ENCODE results near the gene ELFN2. TPM values are rescaled to one million over a fixed set of nuclear protein-coding genes. Genes with fewer than 3 reads are reported as not detected.

ELFN2 gene
- total RNA-seq, 1 donor, result under 0.01 TPM

- H2AFZ ChIP-seq (ENCODE audit: low read length), result no peak overlapping the region
- no peak overlapping the region for H3K4me3 ChIP-seq (ENCODE audit: insufficient read depth, low read length)
- H3K36me3 ChIP-seq (ENCODE audit: insufficient read depth, low read length), result no peaks in the 10 kb centered on the region
- H3K27me3 ChIP-seq (ENCODE audit: insufficient read depth, low read length), result peaks cover 35% of the 10 kb centered on the region
- no peak for TF ChIP-seq CTCF (IDR thresholded peaks at IDR 0.05; ENCODE audit: extremely low read depth, low read depth, low read length)
- no peak overlapping the region for H3K4me2 ChIP-seq (ENCODE audit: insufficient read depth, low read length)
- H3K79me2 ChIP-seq (ENCODE audit: insufficient read depth, low read length), result no peaks in the 10 kb centered on the region
- H3K4me1 ChIP-seq (ENCODE audit: insufficient read depth, low read length), result peaks cover 24% of the 10 kb centered on the region
- no peak for DNase-seq (ENCODE audit: insufficient read length, low spot score, missing footprints)
- no peak overlapping the region for H3K27ac ChIP-seq (ENCODE audit: low read depth, low read length)
- H3K9me3 ChIP-seq (ENCODE audit: low read depth, low read length), result no peaks in the 10 kb centered on the region
- H4K20me1 ChIP-seq (ENCODE audit: insufficient read depth, low read length), result no peaks in the 10 kb centered on the region
Observed at GRCh38 chr22:37326726-37327125, 100.6 kb downstream of the ELFN2 start.

GRCh38 chr22:37325039-37325395 is 102.3 kb downstream of the ELFN2 start:
- peak; percentile 78 for DNase-seq (ENCODE audit: insufficient read length, low spot score, missing footprints)
- H3K4me2 ChIP-seq (ENCODE audit: insufficient read depth, low read length), result peak overlapping the region; percentile 23
- no peak overlapping the region for H3K4me3 ChIP-seq (ENCODE audit: insufficient read depth, low read length)

GRCh38 chr22:37324340-37325038 is 102.8 kb downstream of the ELFN2 start:
- Histone ChIP-seq H3K27ac (ENCODE audit: low read depth, low read length) (no peak overlapping the region), H3K27me3 (ENCODE audit: insufficient read depth, low read length) (peaks cover 38% of the 10 kb centered on the region), H3K9me3 (ENCODE audit: low read depth, low read length) (no peaks in the 10 kb centered on the region), H3K4me3 (ENCODE audit: insufficient read depth, low read length) (peak overlapping the region; percentile 5), H2AFZ (ENCODE audit: low read length) (no peak overlapping the region), H4K20me1 (ENCODE audit: insufficient read depth, low read length) (no peaks in the 10 kb centered on the region), H3K79me2 (ENCODE audit: insufficient read depth, low read length) (no peaks in the 10 kb centered on the region), H3K36me3 (ENCODE audit: insufficient read depth, low read length) (no peaks in the 10 kb centered on the region), H3K4me2 (ENCODE audit: insufficient read depth, low read length) (peak overlapping the region; percentile 23), H3K4me1 (ENCODE audit: insufficient read depth, low read length) (peaks cover 10% of the 10 kb centered on the region)
- DNase-seq (ENCODE audit: insufficient read length, low spot score, missing footprints), result peak; percentile 56
- TF ChIP-seq CTCF (IDR thresholded peaks at IDR 0.05; ENCODE audit: extremely low read depth, low read depth, low read length), result no peak

More at GRCh38 chr22:37325039-37325395, 102.3 kb downstream of the ELFN2 start:
- no peak for TF ChIP-seq CTCF (IDR thresholded peaks at IDR 0.05; ENCODE audit: extremely low read depth, low read depth, low read length)
- no peaks in the 10 kb centered on the region for H3K79me2 ChIP-seq (ENCODE audit: insufficient read depth, low read length)
- no peak overlapping the region for H2AFZ ChIP-seq (ENCODE audit: low read length)
- H3K36me3 ChIP-seq (ENCODE audit: insufficient read depth, low read length), result no peaks in the 10 kb centered on the region
- no peaks in the 10 kb centered on the region for H3K9me3 ChIP-seq (ENCODE audit: low read depth, low read length)
- H4K20me1 ChIP-seq (ENCODE audit: insufficient read depth, low read length), result no peaks in the 10 kb centered on the region
- peaks cover 38% of the 10 kb centered on the region for H3K27me3 ChIP-seq (ENCODE audit: insufficient read depth, low read length)
- H3K4me1 ChIP-seq (ENCODE audit: insufficient read depth, low read length), result peaks cover 11% of the 10 kb centered on the region
- no peak overlapping the region for H3K27ac ChIP-seq (ENCODE audit: low read depth, low read length)

GRCh38 chr22:37320726-37321677 is 106.3 kb downstream of the ELFN2 start:
- Histone ChIP-seq H2AFZ (ENCODE audit: low read length) (no peak overlapping the region), H3K79me2 (ENCODE audit: insufficient read depth, low read length) (no peaks in the 10 kb centered on the region), H3K4me3 (ENCODE audit: insufficient read depth, low read length) (no peak overlapping the region), H3K36me3 (ENCODE audit: insufficient read depth, low read length) (no peaks in the 10 kb centered on the region), H3K27me3 (ENCODE audit: insufficient read depth, low read length) (peaks cover 37% of the 10 kb centered on the region), H4K20me1 (ENCODE audit: insufficient read depth, low read length) (no peaks in the 10 kb centered on the region), H3K4me2 (ENCODE audit: insufficient read depth, low read length) (no peak overlapping the region), H3K4me1 (ENCODE audit: insufficient read depth, low read length) (peaks cover 8% of the 10 kb centered on the region), H3K27ac (ENCODE audit: low read depth, low read length) (no peak overlapping the region), H3K9me3 (ENCODE audit: low read depth, low read length) (no peaks in the 10 kb centered on the region)
- TF ChIP-seq CTCF (IDR thresholded peaks at IDR 0.05; ENCODE audit: extremely low read depth, low read depth, low read length), result no peak
- no peak for DNase-seq (ENCODE audit: insufficient read length, low spot score, missing footprints)
